NCI-H446 treated with DMSO at 0.1 percent for 48 hours (cell line): ENCODE data around the gene RRBP1.
"Not testable (repeated sequence)": the region's sequence is repeated elsewhere in the genome, so short reads cannot be mapped to it uniquely, and the experiment has no call there.

Experiments
- DNase-seq: peaks from one replicate; lab custom pipeline; 2025; lab: John Stamatoyannopoulos, UW

Gene RRBP1

GRCh38 chr20:17663486-17663885, 18.6 kb downstream of the RRBP1 start:
- no peak for DNase-seq

GRCh38 chr20:17663040-17663399, 19.0 kb downstream of the RRBP1 start:
- DNase-seq = no peak

DNA sequence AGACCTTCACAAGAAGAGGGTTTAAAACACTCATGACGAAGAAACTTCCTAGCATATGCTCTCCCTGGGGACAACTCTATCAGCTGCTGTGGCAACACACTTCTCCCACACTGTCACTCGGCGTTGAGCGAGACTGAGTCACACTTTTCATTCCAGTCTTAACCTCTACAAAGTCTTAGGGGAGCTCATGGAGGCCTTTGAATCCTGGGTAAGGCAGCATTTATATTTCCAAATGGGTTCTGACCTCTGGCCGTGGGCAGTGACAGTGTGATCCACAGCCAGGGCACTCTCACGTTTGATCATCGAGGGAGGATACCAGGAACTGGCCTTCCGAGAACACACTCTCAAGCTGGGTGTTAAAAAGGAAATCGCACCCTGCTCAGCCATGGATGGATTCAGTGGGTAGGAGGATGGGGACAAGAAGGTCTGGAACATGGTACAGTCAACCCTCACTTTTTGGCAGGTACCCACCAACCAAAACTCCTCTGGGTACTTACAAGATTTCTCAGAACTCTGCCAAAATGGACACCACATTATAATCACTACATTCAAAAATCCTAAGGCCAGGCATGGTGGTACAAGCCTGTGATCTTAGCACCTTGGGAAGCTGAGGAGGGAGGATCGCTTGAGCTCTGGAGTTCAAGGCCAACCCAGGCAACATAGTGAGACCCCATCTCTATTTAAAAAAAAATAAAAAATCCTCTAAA, 19.6 kb downstream of the RRBP1 start:
- DNase-seq = no peak

- no peak for DNase-seq
Measured at GRCh38 chr20:17661121-17661744, 20.8 kb downstream of the RRBP1 start.

DNA sequence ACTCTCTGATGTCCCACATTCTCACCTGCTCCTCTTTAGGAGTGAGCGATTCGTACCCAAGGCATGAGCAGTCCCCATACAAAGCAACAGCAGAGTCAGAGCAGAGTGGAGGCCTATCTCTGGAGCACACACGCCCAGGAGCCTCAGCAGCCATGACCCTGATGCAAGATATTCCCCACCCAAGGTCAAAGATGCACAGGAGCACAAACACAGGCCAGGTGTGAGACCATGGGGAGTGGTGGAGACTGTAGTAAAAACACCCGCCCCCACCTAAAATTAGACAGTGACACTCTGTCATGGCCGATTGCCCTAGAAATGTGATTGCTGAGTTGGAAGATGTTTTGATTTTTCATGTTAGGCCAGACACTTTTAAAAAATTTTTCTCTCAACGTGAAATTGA, 21.4 kb downstream of the RRBP1 start:
- DNase-seq = no peak

GRCh38 chr20:17659801-17660200, 22.2 kb downstream of the RRBP1 start:
- DNase-seq = no peak

- DNase-seq = not testable (repeated sequence)
Measured at GRCh38 chr20:17659344-17659743, 22.7 kb downstream of the RRBP1 start.

DNA sequence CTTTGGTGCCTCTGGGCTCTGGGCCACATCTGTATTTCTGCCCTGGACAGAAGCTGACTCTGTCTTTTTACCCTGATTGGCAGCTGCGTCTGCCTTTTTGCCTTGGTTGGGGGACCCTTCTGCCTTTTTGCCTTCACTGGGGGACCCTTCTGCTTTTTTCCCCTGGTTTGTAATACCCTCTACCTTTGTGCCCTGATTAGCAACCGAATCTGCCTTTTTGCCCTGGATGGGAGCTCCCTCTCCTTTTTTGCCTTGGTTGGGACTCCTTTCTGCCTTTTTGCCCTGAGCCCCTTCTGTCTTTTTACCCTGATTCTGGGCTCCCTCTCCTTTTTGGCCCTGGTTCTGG, 23.4 kb downstream of the RRBP1 start:
- no peak for DNase-seq

GRCh38 chr20:17657898-17658647, 24.0 kb downstream of the RRBP1 start:
- no peak for DNase-seq

- DNase-seq = no peak
Measured at GRCh38 chr20:17657079-17657825, 24.8 kb downstream of the RRBP1 start.

DNA sequence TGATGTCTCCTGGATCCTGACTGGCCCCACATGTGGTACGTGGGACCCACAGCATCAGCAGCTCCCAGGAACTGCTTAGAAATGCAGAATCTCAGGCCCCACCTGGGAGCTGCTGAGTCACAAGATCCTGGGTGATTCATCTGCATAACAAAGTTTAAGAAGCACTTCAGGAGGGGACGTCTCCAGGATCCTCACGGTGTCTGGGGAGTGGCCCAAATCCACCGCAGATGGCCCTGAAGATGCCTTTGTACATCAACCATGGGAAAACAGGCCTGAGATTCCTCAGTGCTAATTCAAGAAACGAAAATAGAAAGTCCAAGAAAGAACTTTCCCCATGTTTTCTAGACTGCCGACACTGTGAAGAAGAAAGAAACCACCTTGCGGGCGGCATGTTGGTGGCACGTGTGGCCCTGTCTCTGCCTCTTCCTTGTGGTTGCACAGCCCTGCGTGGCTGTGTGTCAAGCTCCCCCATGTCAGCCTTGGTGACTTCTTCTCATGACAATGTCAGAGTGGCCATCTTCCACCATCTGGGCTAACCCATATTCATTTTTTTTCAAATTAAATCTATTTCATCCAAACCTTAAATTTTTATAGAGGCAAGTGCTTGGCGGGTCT, 26.1 kb downstream of the RRBP1 start:
- DNase-seq = no peak

DNA sequence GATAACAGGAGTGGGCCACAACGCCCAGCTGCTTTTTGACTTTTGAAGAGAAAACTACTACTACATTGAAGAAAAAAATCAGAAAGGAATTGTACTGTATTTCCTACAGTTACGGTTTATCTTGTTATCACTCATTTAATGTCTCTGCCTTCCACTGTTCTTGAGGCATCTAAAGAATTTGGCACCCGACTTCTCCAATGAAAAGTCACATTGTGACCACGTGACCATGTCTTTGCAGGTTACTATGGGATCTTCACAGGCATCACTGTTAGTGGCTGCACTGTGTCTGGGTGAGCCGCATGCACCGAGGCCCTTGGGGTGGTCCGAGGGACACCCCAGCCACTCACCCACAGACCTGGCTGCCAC, 26.8 kb downstream of the RRBP1 start:
- DNase-seq = no peak

DNA sequence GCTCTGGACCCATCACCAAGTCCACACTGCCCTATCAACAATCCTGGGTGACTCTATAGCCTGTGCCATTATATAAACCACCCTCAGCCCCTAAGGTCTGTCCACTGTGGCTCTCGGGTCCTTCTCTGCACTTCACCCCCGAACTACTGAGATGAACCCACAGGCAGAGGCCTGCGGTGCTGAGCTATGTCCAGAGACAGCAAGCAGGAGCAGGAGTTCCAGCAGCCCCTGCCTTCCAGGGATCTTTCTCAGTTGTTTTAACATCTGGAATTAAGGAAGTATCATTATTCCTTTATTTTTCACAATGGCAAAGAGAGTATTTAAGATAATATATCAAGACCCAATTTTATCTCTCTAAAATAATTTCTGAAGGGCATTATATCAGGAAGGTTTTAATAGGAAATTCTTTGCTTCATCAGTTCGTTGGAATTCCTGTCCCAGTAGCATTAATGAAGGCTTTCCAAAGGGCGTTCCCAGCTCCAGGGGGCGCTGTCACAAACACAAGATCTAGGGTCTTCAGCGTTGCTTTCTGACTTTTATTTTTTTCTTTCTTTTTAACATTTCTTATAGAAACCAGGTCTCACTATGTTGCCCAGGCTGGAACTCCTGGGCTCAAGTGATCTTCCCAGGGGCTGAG, 27.3 kb downstream of the RRBP1 start:
- DNase-seq = no peak

DNA sequence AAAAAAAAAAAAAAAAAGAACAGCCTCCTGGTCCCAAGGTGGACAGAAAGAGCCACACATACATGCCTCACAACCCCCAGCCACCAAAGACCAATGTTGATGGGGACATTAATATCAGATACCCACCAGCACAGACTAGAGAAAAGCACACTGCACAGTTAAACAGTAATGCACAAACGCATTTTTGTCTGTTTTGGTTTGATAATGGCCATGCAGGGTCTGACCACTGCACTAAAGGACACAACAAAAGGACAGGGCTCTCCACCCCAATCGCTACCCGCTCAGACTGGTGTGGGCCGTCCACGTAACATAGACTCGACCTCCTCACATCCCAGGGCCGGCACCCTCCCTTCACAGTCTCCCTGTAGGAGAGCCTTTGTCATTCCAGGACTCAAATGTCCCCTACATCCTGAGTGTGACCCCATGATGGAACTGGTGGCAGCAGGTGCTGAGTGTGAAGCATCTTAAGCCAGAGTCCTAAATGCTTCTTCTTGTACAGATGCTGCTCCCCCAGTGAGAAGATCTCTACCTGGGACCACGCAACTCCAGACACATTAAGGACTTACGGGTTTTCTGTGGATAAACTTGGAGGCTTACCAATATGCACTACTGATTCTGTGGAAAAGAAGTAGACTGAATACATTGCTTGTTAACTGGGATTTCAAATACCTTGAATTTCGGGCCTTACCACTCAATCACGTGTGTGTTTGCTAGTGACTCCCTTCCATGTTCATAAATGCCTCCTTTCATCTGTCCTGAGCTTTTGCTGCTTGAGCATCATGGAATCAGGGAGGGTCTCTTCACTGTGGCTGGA, 28.0 kb downstream of the RRBP1 start:
- DNase-seq = no peak

GRCh38 chr20:17652411-17652810, 29.6 kb downstream of the RRBP1 start:
- no peak for DNase-seq

- DNase-seq = no peak
Measured at GRCh38 chr20:17651760-17652388, 30.2 kb downstream of the RRBP1 start.

GRCh38 chr20:17651129-17651759, 30.8 kb downstream of the RRBP1 start:
- no peak for DNase-seq

DNA sequence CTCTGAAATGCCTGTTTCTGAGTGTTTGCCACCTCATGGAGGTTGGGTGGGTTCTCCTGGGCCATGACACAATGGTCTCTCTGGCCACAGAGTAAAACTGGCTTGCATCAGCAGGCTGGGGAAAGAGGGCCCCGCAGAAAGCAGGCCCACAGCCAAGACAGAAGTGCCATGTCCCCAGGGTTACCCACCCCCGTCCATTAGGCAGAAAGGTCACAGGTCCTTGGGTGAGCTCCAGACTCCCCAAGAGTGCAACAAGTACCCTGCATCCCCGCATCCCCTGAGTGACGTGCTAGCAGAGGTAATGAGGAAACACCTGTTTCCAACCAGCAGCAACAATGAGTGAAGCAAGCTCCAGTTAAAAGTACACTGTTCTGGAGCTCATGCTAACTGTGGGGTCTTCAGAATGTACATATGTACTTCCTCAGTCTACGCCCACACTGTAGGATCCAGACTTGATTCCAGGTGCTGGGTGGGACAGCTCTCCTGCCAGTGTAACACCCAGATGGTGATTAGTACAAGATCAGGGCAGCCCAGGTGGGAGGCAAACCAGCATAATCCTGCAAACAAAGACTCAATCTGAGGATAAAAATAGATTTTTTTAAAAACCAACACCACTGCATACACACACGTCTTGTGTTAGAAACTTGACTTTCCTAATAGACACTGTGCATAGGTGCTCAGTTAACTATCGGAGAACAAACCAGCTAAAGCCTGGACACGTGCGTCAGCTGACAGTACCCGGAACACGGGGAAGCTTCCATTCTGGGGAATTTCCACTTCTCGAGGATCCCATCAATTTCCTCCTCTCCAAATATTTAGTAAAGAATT, 31.5 kb downstream of the RRBP1 start:
- DNase-seq = no peak
